Measurements from ENCODE around the gene KDM1A. TPM values are rescaled to one million over a fixed set of nuclear protein-coding genes. Genes with fewer than 3 reads are reported as not detected.
A peak's percentile ranks its signal among the peaks of the same experiment; 100 is the strongest.

KDM1A gene
- total RNA-seq, 1 donor from 2014 or later: 155 TPM

DNA sequence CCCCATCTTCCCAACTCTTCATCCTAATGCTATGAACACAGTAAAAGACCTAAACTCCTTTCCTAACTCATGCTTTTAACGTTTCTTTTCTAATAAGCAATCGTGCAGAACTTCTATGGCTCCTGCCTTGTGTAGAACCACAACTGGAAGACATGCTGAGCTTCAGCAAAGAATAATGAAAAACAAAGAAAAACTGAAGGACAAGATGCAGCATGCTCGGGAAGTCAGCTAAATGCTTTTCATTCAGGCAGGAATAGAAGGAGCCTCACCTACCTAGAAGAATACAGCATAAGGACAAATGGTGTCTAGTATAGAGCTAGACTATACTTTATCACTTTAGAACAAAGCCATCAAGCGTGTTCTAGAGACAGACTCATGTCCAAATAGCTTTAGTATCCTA lies 103.5 kb downstream of the KDM1A start:
- Mint-ChIP-seq H3K4me3 (no peak overlapping the region), H3K4me1 (ENCODE audit: unreplicated experiment) (peaks cover 40% of the 10 kb centered on the region), H3K9me3 (no peaks in the 10 kb centered on the region), H3K36me3 (no peaks in the 10 kb centered on the region), H3K27ac (peak overlapping the region; percentile 5), H3K27me3 (no peaks in the 10 kb centered on the region)
- TF ChIP-seq, protein P1, sequence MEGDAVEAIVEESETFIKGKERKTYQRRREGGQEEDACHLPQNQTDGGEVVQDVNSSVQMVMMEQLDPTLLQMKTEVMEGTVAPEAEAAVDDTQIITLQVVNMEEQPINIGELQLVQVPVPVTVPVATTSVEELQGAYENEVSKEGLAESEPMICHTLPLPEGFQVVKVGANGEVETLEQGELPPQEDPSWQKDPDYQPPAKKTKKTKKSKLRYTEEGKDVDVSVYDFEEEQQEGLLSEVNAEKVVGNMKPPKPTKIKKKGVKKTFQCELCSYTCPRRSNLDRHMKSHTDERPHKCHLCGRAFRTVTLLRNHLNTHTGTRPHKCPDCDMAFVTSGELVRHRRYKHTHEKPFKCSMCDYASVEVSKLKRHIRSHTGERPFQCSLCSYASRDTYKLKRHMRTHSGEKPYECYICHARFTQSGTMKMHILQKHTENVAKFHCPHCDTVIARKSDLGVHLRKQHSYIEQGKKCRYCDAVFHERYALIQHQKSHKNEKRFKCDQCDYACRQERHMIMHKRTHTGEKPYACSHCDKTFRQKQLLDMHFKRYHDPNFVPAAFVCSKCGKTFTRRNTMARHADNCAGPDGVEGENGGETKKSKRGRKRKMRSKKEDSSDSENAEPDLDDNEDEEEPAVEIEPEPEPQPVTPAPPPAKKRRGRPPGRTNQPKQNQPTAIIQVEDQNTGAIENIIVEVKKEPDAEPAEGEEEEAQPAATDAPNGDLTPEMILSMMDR (conservative IDR thresholded peaks at IDR 0.05): no peak
- no peak for DNase-seq (ENCODE audit: extremely low spot score, unreplicated experiment)

DNA sequence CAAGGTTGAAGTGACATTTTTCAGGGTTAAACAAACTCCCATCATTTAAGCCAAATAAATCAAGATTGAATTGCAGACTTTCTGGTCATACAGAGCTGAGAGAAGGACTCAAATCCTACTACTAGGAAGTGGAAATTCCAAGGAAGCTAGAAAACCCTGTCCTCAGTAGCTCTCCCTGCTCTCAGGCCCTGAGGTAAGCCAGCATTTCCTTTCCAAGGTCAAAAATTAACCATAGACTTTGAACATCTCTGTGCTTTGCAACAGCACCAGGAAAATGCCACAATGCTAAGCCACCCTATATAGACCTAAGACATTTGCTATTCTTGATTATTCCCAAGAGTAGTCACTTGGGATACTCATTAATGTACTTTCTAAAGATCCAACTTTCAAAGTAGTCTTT lies 104.3 kb downstream of the KDM1A start:
- TF ChIP-seq, protein P1 (conservative IDR thresholded peaks at IDR 0.05): no peak
- Mint-ChIP-seq H3K9me3 (no peaks in the 10 kb centered on the region), H3K27me3 (no peaks in the 10 kb centered on the region), H3K4me3 (no peak overlapping the region), H3K36me3 (no peaks in the 10 kb centered on the region), H3K27ac (no peak overlapping the region), H3K4me1 (ENCODE audit: unreplicated experiment) (peaks cover 40% of the 10 kb centered on the region)
- DNase-seq (ENCODE audit: extremely low spot score, unreplicated experiment): no peak

GRCh38 chr1:23124259-23125026 lies 105.2 kb downstream of the KDM1A start:
- H3K27ac Mint-ChIP-seq: no peak overlapping the region
- no peak overlapping the region for H3K4me3 Mint-ChIP-seq
- DNase-seq (ENCODE audit: extremely low spot score, unreplicated experiment): no peak
- peaks cover 1% of the 10 kb centered on the region for H3K36me3 Mint-ChIP-seq
- H3K4me1 Mint-ChIP-seq (ENCODE audit: unreplicated experiment): peaks cover 38% of the 10 kb centered on the region
- H3K9me3 Mint-ChIP-seq: no peaks in the 10 kb centered on the region
- TF ChIP-seq, protein P1 (conservative IDR thresholded peaks at IDR 0.05): no peak
- no peaks in the 10 kb centered on the region for H3K27me3 Mint-ChIP-seq

DNA sequence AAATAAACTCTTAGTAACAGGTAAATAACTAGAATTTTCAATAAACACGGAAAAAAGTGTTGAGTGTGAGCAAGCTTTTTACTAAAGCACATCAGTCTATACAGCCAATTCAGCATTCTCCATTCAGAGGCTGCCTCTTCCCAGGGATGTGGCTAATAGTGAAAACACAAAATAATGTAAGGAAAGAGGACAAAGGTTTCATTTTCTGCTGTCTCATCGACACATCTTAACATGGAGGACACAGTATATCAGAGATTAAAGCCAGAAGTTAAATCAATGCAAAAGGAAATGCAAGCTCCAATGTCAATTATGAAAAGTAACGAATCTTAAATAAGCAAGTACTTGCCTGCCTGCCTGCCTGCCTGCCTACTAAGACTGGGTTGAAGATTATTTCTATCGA lies 106.2 kb downstream of the KDM1A start:
- Mint-ChIP-seq H3K27me3 (no peaks in the 10 kb centered on the region), H3K4me1 (ENCODE audit: unreplicated experiment) (peaks cover 36% of the 10 kb centered on the region), H3K36me3 (peaks cover 7% of the 10 kb centered on the region), H3K4me3 (no peak overlapping the region), H3K9me3 (no peaks in the 10 kb centered on the region), H3K27ac (no peak overlapping the region)
- TF ChIP-seq, protein P1 (conservative IDR thresholded peaks at IDR 0.05): no peak
- no peak for DNase-seq (ENCODE audit: extremely low spot score, unreplicated experiment)

GRCh38 chr1:23126200-23126599 lies 106.9 kb downstream of the KDM1A start:
- H3K4me1 Mint-ChIP-seq (ENCODE audit: unreplicated experiment): peaks cover 36% of the 10 kb centered on the region
- TF ChIP-seq, protein P1 (conservative IDR thresholded peaks at IDR 0.05): no peak
- H3K27me3 Mint-ChIP-seq: no peaks in the 10 kb centered on the region
- H3K4me3 Mint-ChIP-seq: no peak overlapping the region
- no peaks in the 10 kb centered on the region for H3K9me3 Mint-ChIP-seq
- no peak for DNase-seq (ENCODE audit: extremely low spot score, unreplicated experiment)
- peak overlapping the region; percentile 18 for H3K27ac Mint-ChIP-seq
- peaks cover 10% of the 10 kb centered on the region for H3K36me3 Mint-ChIP-seq
